ENCODE results near the gene CCKAR. TPM values are rescaled to one million over a fixed set of nuclear protein-coding genes. Genes with fewer than 3 reads are reported as not detected.

The CCKAR gene
- total RNA-seq, 1 experiment from 2014 or later = not detected

DNA sequence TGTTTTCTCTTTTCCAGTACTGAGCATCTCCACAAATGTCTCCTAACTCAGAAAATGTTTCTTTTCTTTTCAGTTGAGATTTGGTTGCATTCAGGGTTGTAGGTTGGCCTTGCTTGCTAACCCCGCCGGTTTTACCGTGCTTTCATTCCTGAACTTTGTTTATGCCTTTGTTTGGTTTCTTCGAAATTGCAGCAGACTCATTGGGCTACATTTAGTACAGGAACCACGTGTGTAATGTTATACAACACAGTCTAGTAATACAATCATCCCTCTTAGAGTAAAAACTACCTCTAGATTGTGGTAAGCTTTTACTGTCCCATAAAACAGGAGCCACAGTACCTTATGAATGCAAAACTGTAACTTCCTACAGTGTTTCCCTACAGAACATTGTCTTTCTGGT is 57.9 kb downstream of the CCKAR start:
- no peak for ATAC-seq
- CTCF ChIA-PET = no interaction called here
- H3K36me3 ChIP-seq (ENCODE audit: control insufficient read depth, insufficient read depth, low read length) = no peaks in the 10 kb centered on the region; the same call in none of the 2 replicates
- DNase-seq (ENCODE audit: low read depth, low spot score) = no peak
- intact Hi-C loops (cut with micrococcal nuclease; ENCODE audit: unreplicated experiment) (no loop called here), in situ Hi-C loops (cut with HindIII; ENCODE audit: low pct_unique_long_range_greater_than_20kb, low sequenced_read_pairs) (no loop called here)
- no peak for TF ChIP-seq POLR2AphosphoS5 (IDR thresholded peaks at IDR 0.05; ENCODE audit: low read depth, low read length)
- TF ChIP-seq, protein P1, sequence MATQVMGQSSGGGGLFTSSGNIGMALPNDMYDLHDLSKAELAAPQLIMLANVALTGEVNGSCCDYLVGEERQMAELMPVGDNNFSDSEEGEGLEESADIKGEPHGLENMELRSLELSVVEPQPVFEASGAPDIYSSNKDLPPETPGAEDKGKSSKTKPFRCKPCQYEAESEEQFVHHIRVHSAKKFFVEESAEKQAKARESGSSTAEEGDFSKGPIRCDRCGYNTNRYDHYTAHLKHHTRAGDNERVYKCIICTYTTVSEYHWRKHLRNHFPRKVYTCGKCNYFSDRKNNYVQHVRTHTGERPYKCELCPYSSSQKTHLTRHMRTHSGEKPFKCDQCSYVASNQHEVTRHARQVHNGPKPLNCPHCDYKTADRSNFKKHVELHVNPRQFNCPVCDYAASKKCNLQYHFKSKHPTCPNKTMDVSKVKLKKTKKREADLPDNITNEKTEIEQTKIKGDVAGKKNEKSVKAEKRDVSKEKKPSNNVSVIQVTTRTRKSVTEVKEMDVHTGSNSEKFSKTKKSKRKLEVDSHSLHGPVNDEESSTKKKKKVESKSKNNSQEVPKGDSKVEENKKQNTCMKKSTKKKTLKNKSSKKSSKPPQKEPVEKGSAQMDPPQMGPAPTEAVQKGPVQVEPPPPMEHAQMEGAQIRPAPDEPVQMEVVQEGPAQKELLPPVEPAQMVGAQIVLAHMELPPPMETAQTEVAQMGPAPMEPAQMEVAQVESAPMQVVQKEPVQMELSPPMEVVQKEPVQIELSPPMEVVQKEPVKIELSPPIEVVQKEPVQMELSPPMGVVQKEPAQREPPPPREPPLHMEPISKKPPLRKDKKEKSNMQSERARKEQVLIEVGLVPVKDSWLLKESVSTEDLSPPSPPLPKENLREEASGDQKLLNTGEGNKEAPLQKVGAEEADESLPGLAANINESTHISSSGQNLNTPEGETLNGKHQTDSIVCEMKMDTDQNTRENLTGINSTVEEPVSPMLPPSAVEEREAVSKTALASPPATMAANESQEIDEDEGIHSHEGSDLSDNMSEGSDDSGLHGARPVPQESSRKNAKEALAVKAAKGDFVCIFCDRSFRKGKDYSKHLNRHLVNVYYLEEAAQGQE (IDR thresholded peaks at IDR 0.05; ENCODE audit: insufficient read depth in 1 of 2, low read depth in 2 of 2, low read length in 1 of 2) = no peak
- TF ChIP-seq SIN3A (IDR thresholded peaks at IDR 0.05; ENCODE audit: borderline replicate concordance, insufficient read depth, low read depth, low read length) = no peak
- TF ChIP-seq, protein P2, sequence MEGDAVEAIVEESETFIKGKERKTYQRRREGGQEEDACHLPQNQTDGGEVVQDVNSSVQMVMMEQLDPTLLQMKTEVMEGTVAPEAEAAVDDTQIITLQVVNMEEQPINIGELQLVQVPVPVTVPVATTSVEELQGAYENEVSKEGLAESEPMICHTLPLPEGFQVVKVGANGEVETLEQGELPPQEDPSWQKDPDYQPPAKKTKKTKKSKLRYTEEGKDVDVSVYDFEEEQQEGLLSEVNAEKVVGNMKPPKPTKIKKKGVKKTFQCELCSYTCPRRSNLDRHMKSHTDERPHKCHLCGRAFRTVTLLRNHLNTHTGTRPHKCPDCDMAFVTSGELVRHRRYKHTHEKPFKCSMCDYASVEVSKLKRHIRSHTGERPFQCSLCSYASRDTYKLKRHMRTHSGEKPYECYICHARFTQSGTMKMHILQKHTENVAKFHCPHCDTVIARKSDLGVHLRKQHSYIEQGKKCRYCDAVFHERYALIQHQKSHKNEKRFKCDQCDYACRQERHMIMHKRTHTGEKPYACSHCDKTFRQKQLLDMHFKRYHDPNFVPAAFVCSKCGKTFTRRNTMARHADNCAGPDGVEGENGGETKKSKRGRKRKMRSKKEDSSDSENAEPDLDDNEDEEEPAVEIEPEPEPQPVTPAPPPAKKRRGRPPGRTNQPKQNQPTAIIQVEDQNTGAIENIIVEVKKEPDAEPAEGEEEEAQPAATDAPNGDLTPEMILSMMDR (IDR thresholded peaks at IDR 0.05) = no peak
- no peak for TF ChIP-seq TCF7L2 (IDR thresholded peaks at IDR 0.05; ENCODE audit: low read depth, low read length)
- POLR2A ChIA-PET = no interaction called here
- no peak overlapping the region for H3K27ac ChIP-seq (ENCODE audit: low read length)
- H3K4me3 ChIP-seq (ENCODE audit: low read depth in 2 of 2, low read length in 2 of 2) = no peak overlapping the region
- H3K4me1 ChIP-seq (ENCODE audit: control insufficient read depth, insufficient read depth, low read length) = no peaks in the 10 kb centered on the region
- no peaks in the 10 kb centered on the region for H3K9me3 ChIP-seq (ENCODE audit: control insufficient read depth, insufficient read depth, low read depth, low read length)
- no TSS peak for BruUV-seq (replicated peaks)
- H3K27me3 ChIP-seq (ENCODE audit: control insufficient read depth, insufficient read depth, low read length) = no peaks in the 10 kb centered on the region

DNA sequence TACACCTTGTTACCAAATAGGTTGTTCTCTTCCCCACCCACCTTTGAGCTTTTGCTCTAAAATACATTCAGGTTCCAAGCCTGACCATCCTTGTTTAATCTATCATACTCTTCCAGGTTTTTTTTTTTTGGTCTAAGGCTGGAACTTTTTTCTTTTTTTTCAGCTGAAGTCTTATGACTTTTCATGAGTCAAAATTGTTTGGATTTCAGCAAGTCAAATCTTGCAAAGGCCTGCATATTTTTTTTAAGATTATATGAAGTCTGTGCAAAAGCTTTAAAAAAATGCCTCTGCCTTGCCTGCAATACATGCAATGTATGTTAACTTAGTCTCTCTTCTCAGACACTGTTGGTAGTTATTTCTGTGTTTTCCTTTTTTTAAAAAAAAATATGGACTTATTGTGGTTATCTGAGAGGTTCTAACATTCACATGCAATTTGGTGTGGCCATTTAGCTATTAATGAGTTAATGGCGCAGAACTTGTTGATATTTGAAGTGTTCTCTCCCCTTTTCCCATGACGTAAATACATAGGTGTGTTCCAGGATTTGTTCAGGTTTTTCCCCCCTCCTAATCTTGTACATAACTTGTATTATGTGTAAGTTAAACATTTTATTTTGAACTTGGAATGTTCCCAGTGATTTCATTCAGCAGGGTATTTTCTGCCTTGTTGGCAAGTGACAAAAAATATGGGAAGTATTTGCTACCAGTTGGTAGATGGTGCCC is 58.7 kb downstream of the CCKAR start:
- H3K36me3 ChIP-seq (ENCODE audit: control insufficient read depth, insufficient read depth, low read length) = no peaks in the 10 kb centered on the region; the same call in none of the 2 replicates
- no peaks in the 10 kb centered on the region for H3K9me3 ChIP-seq (ENCODE audit: control insufficient read depth, insufficient read depth, low read depth, low read length)
- DNase-seq (ENCODE audit: low read depth, low spot score) (no peak), ATAC-seq (no peak)
- in situ Hi-C loops (cut with HindIII; ENCODE audit: low pct_unique_long_range_greater_than_20kb, low sequenced_read_pairs) (no loop called here), intact Hi-C loops (cut with micrococcal nuclease; ENCODE audit: unreplicated experiment) (no loop called here)
- H3K4me1 ChIP-seq (ENCODE audit: control insufficient read depth, insufficient read depth, low read length) = no peaks in the 10 kb centered on the region
- no TSS peak for BruUV-seq (replicated peaks)
- ChIA-PET POLR2A (interaction anchor here (0.7 kb wide), 1 partner anchor 22 kb away, joined by 5 read pairs; no protein-coding TSS in a partner anchor), CTCF (no interaction called here)
- no peaks in the 10 kb centered on the region for H3K27me3 ChIP-seq (ENCODE audit: control insufficient read depth, insufficient read depth, low read length)
- H3K27ac ChIP-seq (ENCODE audit: low read length) = no peak overlapping the region
- H3K4me3 ChIP-seq (ENCODE audit: low read depth in 2 of 2, low read length in 2 of 2) = no peak overlapping the region
- TF ChIP-seq SIN3A (IDR thresholded peaks at IDR 0.05; ENCODE audit: borderline replicate concordance, insufficient read depth, low read depth, low read length) (no peak), TCF7L2 (IDR thresholded peaks at IDR 0.05; ENCODE audit: low read depth, low read length) (no peak), POLR2AphosphoS5 (IDR thresholded peaks at IDR 0.05; ENCODE audit: low read depth, low read length) (no peak)
- TF ChIP-seq, protein P1 (IDR thresholded peaks at IDR 0.05; ENCODE audit: insufficient read depth in 1 of 2, low read depth in 2 of 2, low read length in 1 of 2) = no peak
- TF ChIP-seq, protein P2 (IDR thresholded peaks at IDR 0.05) = no peak

Measured in Panc1 (cell line).